Fibroblast of lung (primary cell): ENCODE data around the gene CRYBA2. TPM values are rescaled to one million over a fixed set of nuclear protein-coding genes. Genes with fewer than 3 reads are reported as not detected.

ENCODE experiments used
- DNase-seq, 2 donors: peaks; one replicate each; pipeline versions ENCODE4 v3.0.0 to v3.0.0-alpha.2; 2010; ENCODE audit warnings: low read depth in 2 of 2
- H2AFZ ChIP-seq: 2 replicates; pipeline ENCODE4 v1.5.1; 2012; ENCODE audit warnings: low read length, control low read depth, inconsistent platforms
- H3K27ac ChIP-seq: 2 replicates; pipeline ENCODE4 v1.5.1; 2011; ENCODE audit warnings: low read length, control low read depth; ENCODE audit not compliant: insufficient read depth
- H3K27me3 ChIP-seq: 2 replicates; pipeline ENCODE4 v1.5.1; 2011; ENCODE audit warnings: mild to moderate bottlenecking, low read length; ENCODE audit not compliant: control insufficient read depth, insufficient read depth
- H3K36me3 ChIP-seq: 2 replicates; pipeline ENCODE4 v1.5.1; 2011; ENCODE audit warnings: low read length; ENCODE audit not compliant: control insufficient read depth, insufficient read depth
- H3K4me1 ChIP-seq: 2 replicates; pipeline ENCODE4 v1.5.1; 2011; ENCODE audit warnings: low read length; ENCODE audit not compliant: control insufficient read depth, insufficient read depth; ENCODE audit errors: extremely low read depth
- H3K4me2 ChIP-seq: 2 replicates; pipeline ENCODE4 v1.5.1; 2011; ENCODE audit warnings: low read length, control low read depth; ENCODE audit not compliant: insufficient read depth; ENCODE audit errors: extremely low read depth
- H3K4me3 ChIP-seq, 4 experiments: fragments of 200-600 bp in 1 of 4; sonication (generic) in 1 of 4; replicated peaks in 1 of 4; 2 replicates each; pipeline ENCODE4 v1.5.1; 2011 to 2016; ENCODE audit warnings: low read length in 4 of 4, low read depth in 3 of 4, mild to moderate bottlenecking in 3 of 4, control low read depth in 2 of 4, inconsistent platforms in 1 of 4, mixed read lengths in 1 of 4; ENCODE audit not compliant: insufficient read depth in 1 of 4; ENCODE audit errors: control extremely low read depth in 1 of 4
- H3K79me2 ChIP-seq: 2 replicates; pipeline ENCODE4 v1.5.1; 2012; ENCODE audit warnings: mild to moderate bottlenecking, low read length, inconsistent platforms; ENCODE audit not compliant: control insufficient read depth, insufficient read depth
- H3K9ac ChIP-seq: 2 replicates; pipeline ENCODE4 v1.5.1; 2011; ENCODE audit warnings: mild to moderate bottlenecking, low read length, control low read depth; ENCODE audit not compliant: insufficient read depth
- H3K9me3 ChIP-seq: 2 replicates; pipeline ENCODE4 v1.5.1; 2012; ENCODE audit warnings: low read depth, low read length; ENCODE audit not compliant: control insufficient read depth, insufficient read depth
- H4K20me1 ChIP-seq: 2 replicates; pipeline ENCODE4 v1.5.1; 2011; ENCODE audit warnings: low read length; ENCODE audit not compliant: control insufficient read depth, insufficient read depth; ENCODE audit errors: extremely low read depth
- EZH2 ChIP-seq: IDR thresholded peaks from 2 replicates; pipeline ENCODE4 v1.5.1; 2012; ENCODE audit warnings: low read length, control low read depth, mild to moderate bottlenecking; ENCODE audit errors: missing control alignments
- polyA plus RNA-seq, 2 donors: library from polyadenylated mRNA; depleted of rRNA in 1 of 2; stranded (reverse) in 1 of 2; unstranded in 1 of 2; fragments of >200 nt; gene quantifications; 2 replicates each; pipeline ENCODE4 v1.2.1, GENCODE V29; 2011 to 2012; ENCODE audit warnings: missing spikeins in 1 of 2
- total RNA-seq: library from RNA; depleted of rRNA; stranded (reverse); fragments of >200 nt; gene quantifications from 2 replicates; pipeline ENCODE4 v1.2.1, GENCODE V29; 2014
- TF ChIP-seq, protein P1 (sequence below), 2 donors: IDR thresholded peaks in 1 of 2; conservative IDR thresholded peaks in 1 of 2; 1 replicate in 1 of 2; 2 replicates in 1 of 2; pipeline ENCODE4 v1.5.1; 2011 to 2012; ENCODE audit warnings: low read length in 2 of 2, control low read depth in 1 of 2, inconsistent platforms in 1 of 2, low read depth in 1 of 2, mild to moderate bottlenecking in 1 of 2

Gene CRYBA2
- total and polyA plus RNA-seq, 2 donors (not counting 1 experiment from before 2014, with no cell fraction given) = not detected

DNA sequence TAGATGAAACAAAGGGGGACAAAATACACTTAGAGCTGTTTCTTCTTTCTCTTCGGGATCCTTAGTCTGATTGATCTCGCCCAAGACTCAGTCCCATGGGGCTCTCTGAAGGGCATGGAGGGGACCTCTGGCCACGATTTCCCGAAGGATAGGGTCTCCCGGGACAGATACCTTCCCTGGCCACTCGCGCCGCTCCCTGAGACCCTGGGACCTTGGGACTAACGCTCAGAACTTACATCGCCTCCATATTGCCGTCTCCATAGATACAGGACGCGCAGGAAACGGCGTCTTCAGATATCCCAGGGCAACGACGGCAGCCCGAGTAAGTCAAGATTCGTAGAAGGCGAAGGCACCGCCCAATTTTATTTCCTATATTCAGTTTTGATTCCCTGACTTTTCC lies 48.0 kb upstream of the CRYBA2 start, which contains the start of gene CFAP65:
TSS of gene CFAP65 (minus strand) at position 265 of the 400 bp plus-strand sequence. CDS start 2,468 bp downstream, outside the sequence.
- peak within 1 kb of the TSS; percentile 55 for H2AFZ ChIP-seq
- no peaks in the 10 kb centered on the region for H3K36me3 ChIP-seq
- H4K20me1 ChIP-seq = no peaks in the 10 kb centered on the region
- no peak for TF ChIP-seq EZH2
- TF ChIP-seq, protein P1, sequence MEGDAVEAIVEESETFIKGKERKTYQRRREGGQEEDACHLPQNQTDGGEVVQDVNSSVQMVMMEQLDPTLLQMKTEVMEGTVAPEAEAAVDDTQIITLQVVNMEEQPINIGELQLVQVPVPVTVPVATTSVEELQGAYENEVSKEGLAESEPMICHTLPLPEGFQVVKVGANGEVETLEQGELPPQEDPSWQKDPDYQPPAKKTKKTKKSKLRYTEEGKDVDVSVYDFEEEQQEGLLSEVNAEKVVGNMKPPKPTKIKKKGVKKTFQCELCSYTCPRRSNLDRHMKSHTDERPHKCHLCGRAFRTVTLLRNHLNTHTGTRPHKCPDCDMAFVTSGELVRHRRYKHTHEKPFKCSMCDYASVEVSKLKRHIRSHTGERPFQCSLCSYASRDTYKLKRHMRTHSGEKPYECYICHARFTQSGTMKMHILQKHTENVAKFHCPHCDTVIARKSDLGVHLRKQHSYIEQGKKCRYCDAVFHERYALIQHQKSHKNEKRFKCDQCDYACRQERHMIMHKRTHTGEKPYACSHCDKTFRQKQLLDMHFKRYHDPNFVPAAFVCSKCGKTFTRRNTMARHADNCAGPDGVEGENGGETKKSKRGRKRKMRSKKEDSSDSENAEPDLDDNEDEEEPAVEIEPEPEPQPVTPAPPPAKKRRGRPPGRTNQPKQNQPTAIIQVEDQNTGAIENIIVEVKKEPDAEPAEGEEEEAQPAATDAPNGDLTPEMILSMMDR (conservative IDR thresholded peaks at IDR 0.05 in 1 of 2, IDR thresholded peaks at IDR 0.05 in 1 of 2; ENCODE audit: low read depth in 1 of 2, low read length in 2 of 2) = no peak
- no peak within 1 kb of the TSS for H3K27ac ChIP-seq
- peak within 1 kb of the TSS; percentile 62 for H3K4me2 ChIP-seq
- peaks cover 22% of the 10 kb centered on the region for H3K27me3 ChIP-seq
- no peaks in the 10 kb centered on the region for H3K9me3 ChIP-seq
- no peaks in the 10 kb centered on the region for H3K79me2 ChIP-seq
- peak within 1 kb of the TSS; percentile 29 to 68 (median 50) for H3K4me3 ChIP-seq
- DNase-seq = peak; percentile 49 to 66
- no peak within 1 kb of the TSS for H3K9ac ChIP-seq
- H3K4me1 ChIP-seq = no peaks in the 10 kb centered on the region

DNA sequence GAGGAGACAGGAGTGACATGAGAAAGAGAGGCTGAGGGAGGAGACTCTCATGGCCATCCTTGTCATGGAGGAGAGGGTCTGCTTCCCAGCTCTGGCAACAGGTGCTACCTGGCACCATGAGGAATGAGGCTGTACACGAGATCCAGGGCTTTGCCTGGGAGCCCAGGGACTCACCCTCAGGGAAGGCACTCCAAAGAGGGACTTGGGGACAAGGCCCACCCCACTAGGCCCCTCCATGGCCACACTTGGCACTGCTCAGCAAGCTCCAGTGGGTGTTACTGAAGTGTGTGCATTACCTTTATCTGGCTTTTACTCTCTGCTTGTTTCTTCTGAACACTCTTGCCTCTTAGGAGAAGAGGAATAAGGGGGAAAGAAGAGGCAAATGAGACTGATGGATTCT lies 45.4 kb upstream of the CRYBA2 start:
- Histone ChIP-seq H3K4me1 (no peaks in the 10 kb centered on the region), H3K79me2 (no peaks in the 10 kb centered on the region), H3K4me2 (no peak overlapping the region), H3K9ac (no peak overlapping the region), H3K27ac (no peak overlapping the region), H3K27me3 (peaks cover 20% of the 10 kb centered on the region), H3K9me3 (no peaks in the 10 kb centered on the region), H4K20me1 (no peaks in the 10 kb centered on the region), H3K4me3 (no peak overlapping the region), H3K36me3 (no peaks in the 10 kb centered on the region), H2AFZ (no peak overlapping the region)
- TF ChIP-seq EZH2 = no peak
- TF ChIP-seq, protein P1 (conservative IDR thresholded peaks at IDR 0.05 in 1 of 2, IDR thresholded peaks at IDR 0.05 in 1 of 2; ENCODE audit: low read depth in 1 of 2, low read length in 2 of 2) = no peak
- no peak for DNase-seq

GRCh38 chr2:219037783-219038499 lies 44.7 kb upstream of the CRYBA2 start:
- Histone ChIP-seq H3K9me3 (no peaks in the 10 kb centered on the region), H3K9ac (no peak overlapping the region), H3K4me3 (no peak overlapping the region), H3K27ac (no peak overlapping the region), H2AFZ (no peak overlapping the region), H3K4me1 (no peaks in the 10 kb centered on the region), H3K4me2 (no peak overlapping the region), H3K79me2 (no peaks in the 10 kb centered on the region), H3K36me3 (no peaks in the 10 kb centered on the region), H3K27me3 (peaks cover 20% of the 10 kb centered on the region), H4K20me1 (no peaks in the 10 kb centered on the region)
- DNase-seq = no peak
- TF ChIP-seq, protein P1 (conservative IDR thresholded peaks at IDR 0.05 in 1 of 2, IDR thresholded peaks at IDR 0.05 in 1 of 2; ENCODE audit: low read depth in 1 of 2, low read length in 2 of 2) = no peak
- no peak for TF ChIP-seq EZH2
